ENCODE results near the gene ARHGEF1.
"Not testable (repeated sequence)": the region's sequence is repeated elsewhere in the genome, so short reads cannot be mapped to it uniquely, and the experiment has no call there.

Gene ARHGEF1

DNA sequence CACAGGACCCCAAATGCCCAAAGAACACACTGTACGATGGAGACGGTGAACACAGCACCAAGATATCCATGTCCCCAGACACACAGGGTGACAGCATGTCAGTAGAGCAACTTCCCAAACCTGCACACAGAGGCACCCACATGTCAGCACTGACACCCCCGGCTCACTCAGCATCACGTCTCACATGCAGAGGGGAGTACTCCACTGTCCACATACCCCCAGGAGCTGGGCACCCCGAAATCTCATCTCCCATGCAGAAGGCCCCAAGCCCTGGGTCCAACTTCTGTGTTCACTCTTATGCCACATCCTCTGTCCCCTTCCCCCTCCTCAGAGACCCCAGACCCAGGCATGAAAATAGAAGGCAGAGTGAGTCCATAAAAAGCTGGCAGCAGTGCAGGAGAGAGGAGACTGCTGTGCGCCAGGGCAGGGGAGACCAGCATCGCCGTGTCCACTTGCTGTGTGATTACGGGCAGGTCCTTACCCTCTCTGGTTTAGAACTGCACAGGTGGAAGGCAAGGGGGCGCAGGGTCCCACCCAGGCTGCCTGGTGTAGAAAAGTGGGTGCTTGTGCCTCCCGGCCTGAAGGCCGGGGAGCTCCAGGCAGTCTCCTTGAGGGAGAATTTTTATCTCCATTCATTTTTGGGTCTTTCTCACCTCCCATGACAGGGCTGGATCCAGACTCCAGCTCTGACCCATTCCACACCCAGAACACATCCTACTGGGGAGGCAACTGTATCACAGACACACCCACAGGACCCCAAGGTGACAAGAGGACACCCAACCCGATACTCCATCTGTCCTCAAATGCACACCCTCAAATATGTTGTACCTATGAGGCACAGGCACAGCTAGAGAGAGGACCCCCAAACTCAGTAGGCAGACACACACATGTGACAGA lies 28.3 kb downstream of the ARHGEF1 start:
- H3K4me3 ChIP-seq (ENCODE audit: low read length), result no peak overlapping the region
- TF ChIP-seq, protein P1, sequence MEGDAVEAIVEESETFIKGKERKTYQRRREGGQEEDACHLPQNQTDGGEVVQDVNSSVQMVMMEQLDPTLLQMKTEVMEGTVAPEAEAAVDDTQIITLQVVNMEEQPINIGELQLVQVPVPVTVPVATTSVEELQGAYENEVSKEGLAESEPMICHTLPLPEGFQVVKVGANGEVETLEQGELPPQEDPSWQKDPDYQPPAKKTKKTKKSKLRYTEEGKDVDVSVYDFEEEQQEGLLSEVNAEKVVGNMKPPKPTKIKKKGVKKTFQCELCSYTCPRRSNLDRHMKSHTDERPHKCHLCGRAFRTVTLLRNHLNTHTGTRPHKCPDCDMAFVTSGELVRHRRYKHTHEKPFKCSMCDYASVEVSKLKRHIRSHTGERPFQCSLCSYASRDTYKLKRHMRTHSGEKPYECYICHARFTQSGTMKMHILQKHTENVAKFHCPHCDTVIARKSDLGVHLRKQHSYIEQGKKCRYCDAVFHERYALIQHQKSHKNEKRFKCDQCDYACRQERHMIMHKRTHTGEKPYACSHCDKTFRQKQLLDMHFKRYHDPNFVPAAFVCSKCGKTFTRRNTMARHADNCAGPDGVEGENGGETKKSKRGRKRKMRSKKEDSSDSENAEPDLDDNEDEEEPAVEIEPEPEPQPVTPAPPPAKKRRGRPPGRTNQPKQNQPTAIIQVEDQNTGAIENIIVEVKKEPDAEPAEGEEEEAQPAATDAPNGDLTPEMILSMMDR (conservative IDR thresholded peaks at IDR 0.05; ENCODE audit: low read depth, low read length), result no peak
- DNase-seq (ENCODE audit: low read depth), result no peak

DNA sequence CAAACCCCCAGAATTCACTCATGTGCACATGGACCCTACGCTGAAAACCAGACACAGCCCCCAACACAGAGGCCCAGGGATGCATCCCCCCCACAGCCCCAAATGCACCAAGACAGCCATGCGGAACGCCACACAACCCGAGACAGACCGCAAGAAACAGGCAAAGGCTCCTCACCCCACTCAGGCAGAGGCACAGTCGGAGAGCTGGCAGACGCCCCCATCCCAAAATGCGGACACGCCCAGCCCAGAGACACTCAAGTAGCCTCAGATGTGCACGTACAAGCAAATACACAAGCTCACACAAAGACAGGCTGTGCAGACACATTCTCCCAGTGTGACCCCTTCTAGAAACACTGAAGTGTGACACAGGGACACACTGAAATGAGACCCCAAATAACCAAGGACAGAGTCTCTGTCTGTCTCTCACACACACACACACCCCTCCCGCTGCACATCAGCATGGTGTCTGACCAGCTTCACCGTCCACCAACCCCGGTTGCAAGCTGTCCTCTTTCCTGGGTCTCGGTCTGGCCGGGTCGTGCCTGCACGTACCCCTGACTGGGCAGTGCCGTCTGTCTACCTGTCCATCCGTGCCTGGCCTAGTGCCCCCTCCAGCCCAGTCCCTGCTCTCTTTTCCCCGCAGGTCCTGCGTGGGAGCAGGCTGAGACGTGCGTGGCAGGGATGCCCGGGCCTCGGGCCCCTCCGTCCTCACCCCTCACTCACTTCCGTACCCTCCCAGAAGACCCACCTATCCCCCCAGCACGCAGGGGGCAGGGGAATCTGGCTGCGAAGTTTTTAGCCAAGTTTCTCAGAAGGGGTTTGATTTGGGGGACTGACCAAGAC lies 29.1 kb downstream of the ARHGEF1 start:
- no peak overlapping the region for H3K4me3 ChIP-seq (ENCODE audit: low read length)
- no peak for DNase-seq (ENCODE audit: low read depth)
- TF ChIP-seq, protein P1 (conservative IDR thresholded peaks at IDR 0.05; ENCODE audit: low read depth, low read length), result no peak

DNA sequence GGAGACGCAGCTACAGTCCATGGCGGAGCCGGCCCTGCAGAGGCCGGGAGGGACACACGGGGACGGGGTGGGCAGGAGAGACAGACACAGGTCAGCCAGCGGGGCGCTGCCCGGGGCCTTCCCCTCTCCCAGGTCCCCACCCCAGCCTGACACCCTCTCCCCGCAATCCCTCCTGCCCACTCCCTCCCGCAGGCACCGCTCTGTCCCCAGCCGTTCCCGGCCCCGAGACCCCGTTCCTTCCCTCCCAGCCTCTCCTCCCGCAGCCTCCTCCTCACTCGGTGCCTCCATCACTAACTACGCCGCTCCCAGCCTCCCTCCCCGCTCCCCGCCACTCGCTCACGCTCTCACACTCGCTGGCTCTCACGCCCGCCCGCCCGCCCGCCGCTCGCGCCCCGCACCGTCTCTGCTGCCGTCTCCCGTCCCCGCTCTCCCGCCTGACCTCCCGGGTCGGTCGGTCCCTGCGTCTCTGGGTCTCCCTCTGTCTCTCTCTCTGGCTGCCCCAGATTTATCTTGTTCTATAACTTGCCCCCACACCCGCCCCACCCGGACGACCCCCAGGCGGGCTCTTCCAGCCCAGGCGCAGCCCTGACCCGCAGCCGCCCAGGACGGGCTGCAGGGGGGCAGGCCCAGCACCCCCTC lies 30.0 kb downstream of the ARHGEF1 start:
- DNase-seq (ENCODE audit: low read depth), result no peak
- H3K4me3 ChIP-seq (ENCODE audit: low read length), result no peak overlapping the region
- TF ChIP-seq, protein P1 (conservative IDR thresholded peaks at IDR 0.05; ENCODE audit: low read depth, low read length), result no peak

DNA sequence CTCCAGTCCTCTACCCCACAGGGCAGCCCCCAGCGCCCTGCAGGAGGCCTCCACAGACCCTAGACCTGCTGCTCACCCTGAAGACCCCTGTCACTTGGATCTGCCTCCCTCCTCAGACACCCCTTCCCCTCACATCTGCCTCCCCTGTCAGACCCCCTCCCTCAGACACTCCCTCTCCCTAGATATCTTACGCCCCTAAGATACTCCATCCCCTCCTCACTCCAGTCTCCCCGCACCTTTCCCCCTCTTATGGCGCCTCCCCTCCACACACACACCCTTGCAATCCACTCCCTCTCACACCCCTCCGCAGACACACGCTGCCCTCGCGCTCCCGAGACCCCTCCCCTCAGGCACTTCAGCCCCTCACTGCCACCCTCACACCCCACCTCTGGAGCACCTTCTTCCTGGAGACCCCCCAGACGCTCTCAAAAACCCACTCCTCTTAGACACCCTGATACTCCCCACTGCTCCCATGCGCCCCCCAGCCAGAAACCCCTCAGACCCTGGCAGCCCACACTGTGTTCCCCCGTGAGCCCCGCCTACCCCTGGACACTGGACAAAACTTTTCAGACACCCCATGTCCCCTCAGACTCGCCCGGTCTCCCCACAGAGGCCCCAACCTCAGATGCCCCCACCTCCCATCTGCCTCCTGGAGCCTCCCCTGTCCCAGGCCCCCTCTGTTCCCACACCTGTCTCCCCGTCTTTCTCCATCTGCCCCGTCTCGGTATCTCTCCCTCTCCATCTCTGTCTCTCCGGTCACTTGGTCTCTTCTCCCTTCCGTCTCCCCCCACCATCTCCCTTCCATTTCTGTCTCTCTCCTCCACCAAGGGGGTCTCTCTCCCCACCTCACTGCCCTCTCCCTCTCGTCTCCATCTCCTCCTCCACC lies 30.8 kb downstream of the ARHGEF1 start:
- no peak overlapping the region for H3K4me3 ChIP-seq (ENCODE audit: low read length)
- TF ChIP-seq, protein P1 (conservative IDR thresholded peaks at IDR 0.05; ENCODE audit: low read depth, low read length), result no peak
- DNase-seq (ENCODE audit: low read depth), result no peak

DNA sequence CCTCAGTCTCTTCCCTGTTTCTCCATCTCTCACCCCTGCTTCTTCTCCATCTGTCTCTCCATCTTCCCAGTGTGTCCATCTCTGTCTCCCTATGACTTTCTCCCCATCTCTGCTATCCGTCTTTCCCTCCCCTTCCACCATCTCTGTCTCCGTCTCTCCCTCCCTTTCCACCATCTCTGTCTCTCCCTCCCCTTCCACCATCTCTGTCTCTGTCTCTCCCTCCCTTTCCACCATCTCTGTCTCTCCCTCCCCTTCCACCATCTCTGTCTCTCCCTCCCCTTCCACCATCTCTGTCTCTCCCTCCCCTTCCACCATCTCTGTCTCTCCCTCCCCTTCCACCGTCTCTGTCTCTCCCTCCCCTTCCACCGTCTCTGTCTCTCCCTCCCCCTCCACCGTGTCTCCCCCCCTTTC lies 31.4 kb downstream of the ARHGEF1 start:
- not testable (repeated sequence) for H3K4me3 ChIP-seq (ENCODE audit: low read length); DNase-seq (ENCODE audit: low read depth)

DNA sequence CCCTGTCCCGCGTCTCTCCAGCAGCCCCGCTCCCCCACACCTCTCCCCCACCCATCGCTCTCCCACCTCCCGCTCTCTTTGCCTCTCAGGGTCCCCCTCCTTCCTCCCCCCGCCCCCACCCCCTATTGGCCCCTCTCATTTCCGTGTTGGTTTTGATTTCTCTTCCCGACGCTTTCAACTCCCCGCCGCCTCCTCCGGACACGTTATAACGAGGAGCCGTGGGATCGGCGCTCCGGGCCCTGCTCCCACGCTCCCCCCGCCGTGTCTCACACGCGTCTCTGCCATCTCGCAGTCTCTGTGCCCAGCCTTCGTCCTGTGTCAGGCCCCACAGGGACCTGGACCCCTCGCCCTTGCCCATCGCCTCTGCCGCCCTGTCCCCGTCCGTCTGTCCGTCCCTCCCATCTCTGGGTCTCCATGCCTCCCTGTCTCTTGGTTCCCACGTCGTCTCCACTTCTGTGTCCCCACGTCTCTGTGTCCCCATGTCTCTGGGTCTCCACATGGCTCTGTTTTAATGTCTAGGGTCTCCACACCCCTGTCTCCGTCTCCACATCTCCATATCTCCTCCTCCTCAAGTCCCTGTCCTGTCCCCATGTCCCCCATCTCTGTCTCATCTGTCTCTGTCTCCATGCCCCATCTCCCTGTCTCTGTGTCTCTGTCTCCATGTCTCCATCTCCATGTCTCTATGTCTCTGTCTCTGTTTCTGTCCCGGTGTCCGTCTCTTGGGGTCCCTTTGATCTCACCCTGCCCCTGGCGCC lies 32.2 kb downstream of the ARHGEF1 start:
- DNase-seq (ENCODE audit: low read depth), result no peak
- H3K4me3 ChIP-seq (ENCODE audit: low read length), result no peak overlapping the region
- TF ChIP-seq, protein P1 (conservative IDR thresholded peaks at IDR 0.05; ENCODE audit: low read depth, low read length), result no peak
